Esophagus squamous epithelium (tissue), 4 donors: Measurements from ENCODE around the gene PPP1R27.

Source experiments
- CTCF ChIP-seq, 6 experiments: fragments of 450-650 bp in 4 of 6; fragments of 200-600 bp in 2 of 6; sonication (generic) in 2 of 6; IDR thresholded peaks; one replicate each; pipeline ENCODE4 v1.5.1; 2016 to 2019; ENCODE audit warnings: antibody characterized with exemption in 6 of 6, mild to moderate bottlenecking in 4 of 6, moderate library complexity in 4 of 6
- POLR2A ChIP-seq, 4 donors: fragments of 450-650 bp; IDR thresholded peaks; one replicate each; pipeline ENCODE4 v1.6.1; 2017; ENCODE audit warnings: antibody characterized with exemption in 4 of 4, mild to moderate bottlenecking in 4 of 4, moderate library complexity in 3 of 4

- no peak for TF ChIP-seq CTCF (IDR thresholded peaks at IDR 0.05)
- TF ChIP-seq POLR2A (IDR thresholded peaks at IDR 0.05), result peak in 1 of 4 donors; percentile 44
Measured at GRCh38 chr17:81832608-81833159, 2.2 kb downstream of the PPP1R27 start.
